ENCODE data around the gene ADCY1. TPM values are rescaled to one million over a fixed set of nuclear protein-coding genes. Genes with fewer than 3 reads are reported as not detected.

Gene ADCY1
- total RNA-seq, 1 donor from 2014 or later: 5.5 TPM

DNA sequence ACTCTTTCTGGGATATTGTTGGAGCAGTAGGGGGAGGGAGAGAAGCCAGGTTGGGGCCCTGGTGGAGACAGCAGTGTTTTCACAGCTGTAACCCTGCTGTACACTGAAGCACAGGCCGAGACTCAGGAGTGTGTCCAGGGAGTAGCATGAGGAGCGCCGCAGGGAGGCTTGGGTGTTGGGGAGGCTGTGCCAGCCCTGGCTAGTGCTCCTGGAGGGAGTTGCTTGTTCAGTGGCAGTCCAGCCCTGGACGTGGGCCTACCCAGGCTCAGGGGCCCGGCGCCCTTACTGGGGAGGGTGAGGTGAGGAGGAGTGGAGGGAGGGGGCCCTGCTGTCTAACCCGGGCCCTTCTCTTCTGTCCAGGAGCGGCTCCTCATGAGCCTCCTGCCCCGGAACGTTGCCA, 35.9 kb downstream of the ADCY1 start:
- intact Hi-C loops (cut with DNase I): no loop called here
- ATAC-seq (peak; percentile 81), DNase-seq (ENCODE audit: low spot score) (no peak)

DNA sequence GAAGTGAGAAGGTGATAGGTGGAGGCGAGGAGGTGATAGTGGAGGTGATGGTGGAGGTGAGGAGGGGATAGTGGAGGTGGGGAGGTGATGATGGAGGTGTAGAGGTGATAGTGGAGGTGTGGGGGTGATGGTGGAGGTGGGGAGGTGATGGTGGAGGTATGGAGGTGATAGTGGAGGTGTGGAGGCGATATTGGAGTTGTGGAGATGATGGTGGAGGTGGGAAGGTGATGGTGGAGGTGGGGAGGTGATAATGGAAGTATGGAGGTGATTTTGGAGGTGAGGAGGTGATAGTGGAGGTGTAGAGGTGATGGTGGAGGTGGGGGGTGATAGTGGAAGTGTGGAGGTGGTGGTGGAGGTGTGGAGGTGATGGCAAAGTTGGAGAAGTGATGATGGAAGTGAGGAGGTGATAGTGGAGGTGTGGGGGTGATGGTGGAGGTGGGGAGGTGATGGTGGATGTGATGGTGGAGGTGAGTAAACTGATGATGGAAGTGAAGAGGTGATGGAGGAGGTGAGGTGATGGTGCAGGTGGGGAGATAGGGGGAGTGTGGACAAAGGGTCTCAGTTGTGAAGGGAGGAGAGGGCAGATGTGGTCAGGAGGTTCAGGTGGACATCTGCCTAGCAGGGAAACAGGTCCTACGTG, 36.6 kb downstream of the ADCY1 start:
- ATAC-seq: no peak
- DNase-seq (ENCODE audit: low spot score): no peak
- intact Hi-C loops (cut with DNase I): no loop called here

DNA sequence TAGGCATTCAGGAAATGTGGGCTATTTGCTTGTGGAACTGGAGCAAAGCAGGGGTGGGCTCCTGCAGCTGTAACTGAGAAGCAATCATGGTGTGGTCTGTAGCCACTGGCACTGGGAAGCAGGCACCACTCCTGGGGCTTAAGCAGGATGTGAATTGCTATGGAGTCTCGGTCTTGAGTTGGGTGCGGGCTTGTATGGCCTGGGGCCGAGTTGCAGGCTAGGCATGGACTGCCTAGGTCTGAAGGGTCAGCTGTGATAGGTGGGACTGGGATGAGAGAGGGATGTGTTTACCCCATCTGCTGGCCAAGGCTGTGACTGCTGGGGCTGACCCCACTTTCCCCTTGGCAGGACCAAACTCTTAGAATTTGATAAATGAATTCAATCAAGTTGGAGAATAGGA, 43.0 kb downstream of the ADCY1 start:
- intact Hi-C loops (cut with DNase I): no loop called here
- no peak for ATAC-seq
- DNase-seq (ENCODE audit: low spot score): no peak

DNA sequence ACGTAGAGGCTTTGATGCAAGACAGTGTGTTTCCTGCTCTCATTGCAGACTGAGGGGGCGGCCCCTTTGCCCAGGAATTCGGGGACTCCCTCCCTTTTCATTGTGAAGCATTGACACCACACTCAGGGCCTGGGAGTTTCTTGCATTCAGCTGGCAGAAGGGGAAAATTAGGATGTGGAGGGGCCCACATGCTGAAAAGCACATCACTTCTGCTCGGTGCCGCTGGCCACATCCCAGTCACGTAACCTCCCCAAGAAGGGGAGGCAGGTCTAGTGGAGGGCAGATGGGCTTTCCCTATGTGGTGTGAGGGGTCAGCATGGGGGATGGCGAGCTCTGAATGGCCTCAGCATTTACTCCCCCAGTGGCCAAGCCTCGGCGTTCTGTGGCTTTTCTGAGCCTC, 47.9 kb downstream of the ADCY1 start:
- no peak for ATAC-seq
- DNase-seq (ENCODE audit: low spot score): no peak
- intact Hi-C loops (cut with DNase I): no loop called here

DNA sequence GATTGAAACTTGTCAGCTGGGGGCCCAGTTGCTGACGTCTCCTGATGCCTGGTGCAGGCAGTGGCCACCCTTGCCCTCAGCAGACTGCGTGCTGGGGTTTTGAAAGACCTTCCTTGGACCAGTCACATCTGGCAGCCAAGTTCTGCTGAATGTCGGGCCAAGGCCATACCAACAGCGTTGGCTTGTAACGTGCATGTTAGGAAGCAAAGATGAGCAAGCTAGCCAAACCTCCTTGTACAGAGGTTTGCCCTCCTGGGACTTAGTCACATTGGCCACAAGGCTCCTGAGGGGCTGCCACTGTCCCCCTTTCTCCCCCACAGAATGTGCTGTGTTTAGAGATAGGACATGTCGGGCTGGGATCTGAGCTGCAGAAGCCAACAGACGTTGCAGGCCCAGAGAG, 49.0 kb downstream of the ADCY1 start:
- intact Hi-C loops (cut with DNase I): no loop called here
- ATAC-seq (no peak), DNase-seq (ENCODE audit: low spot score) (no peak)

DNA sequence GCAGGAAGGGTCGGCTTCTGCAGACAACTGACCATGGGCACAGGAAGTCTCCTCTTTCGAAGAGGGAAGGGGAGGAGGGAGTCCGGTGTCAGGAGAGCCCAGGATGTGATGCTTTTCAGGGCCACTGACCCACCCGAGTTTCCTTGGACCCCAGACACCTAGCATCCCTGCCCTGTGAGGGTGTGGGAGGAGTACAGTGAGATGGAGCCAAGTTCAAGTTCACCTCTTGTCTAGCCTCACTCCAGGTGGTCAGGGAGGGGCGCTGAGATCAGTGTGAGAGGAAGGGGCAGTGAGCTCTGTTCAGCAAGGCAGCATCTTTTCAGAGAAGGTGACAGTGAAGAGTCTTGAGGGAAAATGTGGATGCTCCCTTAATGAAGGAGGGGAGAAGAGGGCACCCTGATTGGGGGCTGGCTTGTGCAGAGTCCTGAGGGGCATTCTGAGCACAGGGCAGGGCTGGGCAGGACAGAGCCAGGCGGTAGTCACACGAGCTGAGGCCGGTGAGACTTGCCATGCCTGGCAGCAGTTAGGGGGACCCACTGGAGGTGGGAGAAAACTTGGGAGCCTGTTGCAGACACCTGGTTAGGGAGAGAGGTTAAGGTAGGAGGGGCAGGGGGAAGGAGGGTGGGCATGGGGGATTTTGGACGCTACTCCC, 49.7 kb downstream of the ADCY1 start:
- ATAC-seq (no peak), DNase-seq (ENCODE audit: low spot score) (no peak)
- intact Hi-C loops (cut with DNase I): no loop called here

DNA sequence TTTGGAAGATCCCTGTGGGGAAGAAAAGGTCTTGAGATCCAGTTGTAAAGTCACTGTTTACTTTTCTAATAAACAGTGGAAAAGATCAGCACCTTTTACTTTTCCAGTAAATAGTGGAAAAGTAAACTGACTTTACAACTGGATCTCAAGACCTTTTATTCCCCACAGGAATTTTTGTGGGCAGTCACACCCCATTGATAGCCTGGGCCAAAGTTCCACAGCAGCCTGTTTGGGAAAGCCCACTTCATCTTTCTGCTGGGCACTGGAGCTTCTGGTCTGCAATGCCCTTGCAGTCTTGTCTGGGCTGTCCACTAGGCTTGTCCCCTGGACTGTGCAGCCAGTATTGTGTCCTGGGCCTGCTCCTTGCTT, 50.2 kb downstream of the ADCY1 start:
- ATAC-seq: no peak
- DNase-seq (ENCODE audit: low spot score): no peak
- intact Hi-C loops (cut with DNase I): no loop called here

DNA sequence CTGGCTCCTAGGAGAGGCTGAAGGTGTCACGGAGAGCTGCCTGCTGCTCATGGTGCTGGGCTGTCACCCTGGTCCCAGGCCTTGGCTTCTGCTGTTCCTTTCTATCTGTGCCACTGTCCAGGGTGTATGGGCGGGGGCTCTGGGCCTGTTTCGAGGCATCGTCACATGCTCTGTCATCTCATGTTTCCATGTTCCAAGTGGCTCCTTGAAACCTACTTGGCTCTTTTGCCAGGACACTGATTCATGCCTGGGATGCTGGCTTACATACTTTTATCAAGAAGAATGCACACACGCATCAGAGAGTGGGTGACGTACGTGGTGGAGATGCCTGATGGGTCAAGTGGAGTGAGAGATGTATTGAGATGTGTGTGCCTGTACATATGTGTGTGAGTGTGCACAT, 50.9 kb downstream of the ADCY1 start:
- ATAC-seq (no peak), DNase-seq (ENCODE audit: low spot score) (no peak)
- intact Hi-C loops (cut with DNase I): no loop called here

DNA sequence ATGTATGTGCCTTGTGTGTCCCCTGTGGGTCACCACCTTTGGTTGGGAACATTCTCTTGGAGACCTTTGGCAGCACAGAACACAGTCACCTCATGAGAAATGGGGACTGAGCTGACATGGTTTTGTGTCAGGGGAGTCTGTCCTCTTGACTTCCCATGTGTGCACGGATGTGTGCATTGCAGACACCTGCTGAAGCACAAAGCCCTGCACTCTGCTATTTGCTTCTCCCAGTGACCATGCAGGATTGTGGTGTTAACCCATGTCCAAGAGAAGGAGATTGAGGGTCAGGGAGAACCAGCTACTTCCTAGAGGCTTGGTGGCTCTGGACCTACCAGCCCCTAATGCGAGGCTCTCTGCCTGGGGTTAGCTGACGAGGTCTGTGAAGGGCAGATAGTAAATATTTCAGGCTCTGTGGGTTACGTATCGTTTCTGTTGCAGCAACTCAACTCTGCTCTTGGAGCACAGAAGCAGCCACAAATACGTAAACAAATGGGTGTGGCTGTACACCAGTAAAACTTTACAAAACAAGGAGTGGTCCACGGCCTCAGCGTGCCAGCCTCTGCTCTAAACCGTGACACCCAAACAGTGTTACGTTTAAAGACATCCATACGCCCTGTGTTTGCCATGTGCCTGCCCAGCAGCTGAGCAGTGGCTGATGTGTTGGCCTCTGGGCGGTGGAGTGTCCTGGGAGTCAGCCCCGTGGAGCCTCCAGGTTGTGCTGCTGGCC, 51.7 kb downstream of the ADCY1 start:
- peak; percentile 38 for ATAC-seq
- no peak for DNase-seq (ENCODE audit: low spot score)
- intact Hi-C loops (cut with DNase I): no loop called here

DNA sequence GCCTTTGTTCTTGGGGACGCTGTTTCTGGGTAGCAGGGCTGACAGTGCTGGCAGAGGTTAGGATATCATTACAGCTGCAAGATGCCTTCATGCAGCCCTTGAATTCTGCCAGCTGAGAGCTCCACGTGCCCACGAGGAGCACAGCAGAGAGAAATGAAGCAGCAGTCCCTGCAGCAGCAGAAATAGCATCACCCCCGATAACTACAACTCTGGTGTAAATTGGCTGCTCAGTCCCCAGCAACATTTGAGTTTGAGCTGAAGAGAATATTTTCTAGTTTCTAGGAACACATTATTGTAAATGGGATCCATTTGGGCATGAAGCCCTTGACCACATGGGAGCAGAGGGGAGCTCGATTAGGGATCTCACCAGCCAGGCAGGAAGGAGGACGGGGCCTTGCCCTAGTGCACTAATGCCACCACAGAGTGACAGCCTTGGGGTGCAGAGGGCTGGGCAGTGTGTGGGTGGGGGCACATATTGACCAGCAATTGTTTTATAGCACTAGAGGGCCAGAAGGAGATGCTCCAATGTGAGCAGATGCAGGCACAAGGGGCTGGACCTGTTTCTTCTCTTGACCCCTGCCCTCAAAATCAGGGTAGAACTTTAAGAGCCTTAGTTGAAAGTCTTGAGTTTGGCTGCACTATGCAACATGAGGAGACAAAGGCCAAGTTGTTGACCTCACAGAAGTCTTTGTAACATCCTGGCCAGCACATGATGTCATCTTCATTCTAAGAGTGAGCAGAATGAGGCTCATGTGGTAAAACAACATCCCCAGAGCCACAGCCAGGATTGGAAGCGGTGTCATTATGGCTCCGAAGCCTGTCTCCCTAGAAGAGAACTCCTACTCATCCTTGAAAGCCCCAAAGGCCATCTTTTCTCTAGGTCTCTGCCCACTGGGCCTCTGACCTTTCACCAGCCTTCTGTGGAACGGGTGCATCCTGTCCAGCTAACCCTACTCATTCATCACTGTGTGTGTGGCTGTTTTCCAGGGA, 52.6 kb downstream of the ADCY1 start:
- peak; percentile 41 for ATAC-seq
- no peak for DNase-seq (ENCODE audit: low spot score)
- intact Hi-C loops (cut with DNase I): no loop called here

DNA sequence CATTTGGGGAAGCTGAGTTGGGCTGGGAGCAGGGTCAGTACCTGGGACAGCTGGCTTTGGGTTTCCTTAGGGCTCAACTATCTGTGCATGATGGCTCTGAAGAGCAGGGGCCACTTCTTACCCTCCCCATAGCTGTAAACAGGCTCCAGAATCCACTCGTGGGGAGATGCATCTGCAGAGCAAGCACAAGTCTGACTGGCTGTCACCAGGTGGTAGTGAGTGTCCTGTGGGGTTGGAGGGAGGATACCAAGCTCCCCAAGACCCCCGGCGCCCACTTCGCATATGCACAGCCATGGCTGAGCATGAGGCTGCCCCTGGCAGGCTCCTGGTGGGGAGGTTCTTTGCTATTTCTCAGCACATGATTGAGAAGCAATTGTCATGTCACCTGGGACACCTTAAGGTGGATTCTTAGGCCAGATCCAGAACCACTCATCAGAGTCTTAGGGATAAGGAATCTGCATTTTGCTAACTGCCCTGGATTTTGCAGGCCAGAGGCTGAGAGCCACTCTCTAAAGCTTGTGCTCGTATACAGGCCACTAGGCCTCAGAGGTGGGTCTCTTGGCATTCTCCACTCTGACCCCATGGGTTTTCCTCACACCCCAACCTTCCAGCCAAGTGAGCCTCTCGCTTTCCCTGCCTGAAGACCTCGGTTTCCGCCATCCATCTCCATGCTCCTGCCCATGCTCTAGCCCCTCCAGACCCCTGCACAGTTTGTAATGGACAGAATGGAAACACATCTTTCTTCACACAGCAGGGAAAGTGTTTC, 53.7 kb downstream of the ADCY1 start:
- no peak for ATAC-seq
- no peak for DNase-seq (ENCODE audit: low spot score)
- intact Hi-C loops (cut with DNase I): no loop called here

DNA sequence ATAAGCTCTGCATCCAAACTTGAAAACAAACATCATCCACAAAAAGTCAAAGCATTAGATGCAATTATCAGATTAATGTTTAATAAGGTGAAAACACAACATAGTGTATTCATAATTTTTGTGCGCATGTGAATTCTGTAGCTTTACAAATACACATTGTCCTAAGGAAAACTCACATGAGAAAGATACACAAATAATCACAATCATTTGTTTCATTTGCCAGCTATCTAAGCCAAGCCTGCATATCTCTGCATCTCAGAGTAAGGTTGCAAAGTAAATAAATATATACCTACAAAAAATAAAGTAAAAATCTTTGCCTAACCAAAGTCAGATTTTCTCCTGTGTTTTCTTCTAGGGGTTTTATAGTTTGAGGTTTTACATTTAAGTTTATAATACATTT, 57.4 kb downstream of the ADCY1 start:
- DNase-seq (ENCODE audit: low spot score): no peak
- no peak for ATAC-seq
- intact Hi-C loops (cut with DNase I): no loop called here

DNA sequence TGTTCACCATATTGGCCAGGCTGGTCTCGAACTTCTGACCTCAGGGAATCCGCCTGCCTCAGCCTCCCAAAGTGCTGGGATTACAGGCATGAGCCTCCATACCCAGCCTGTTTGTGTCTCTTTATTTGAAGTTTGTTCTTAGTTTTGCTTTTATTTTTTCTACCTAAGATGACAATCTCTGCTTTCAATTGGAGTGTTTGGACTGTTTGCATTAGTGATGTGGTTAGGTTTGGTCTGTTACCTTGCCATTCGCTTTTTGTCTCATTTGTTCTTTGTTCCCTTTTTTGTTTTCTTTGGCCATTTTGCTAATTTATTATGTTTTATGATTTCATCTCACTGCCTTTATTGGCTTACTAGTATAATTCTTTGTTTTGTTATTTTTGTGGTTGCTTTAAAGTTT, 62.6 kb downstream of the ADCY1 start:
- DNase-seq (ENCODE audit: low spot score) (no peak), ATAC-seq (no peak)
- intact Hi-C loops (cut with DNase I): no loop called here

DNA sequence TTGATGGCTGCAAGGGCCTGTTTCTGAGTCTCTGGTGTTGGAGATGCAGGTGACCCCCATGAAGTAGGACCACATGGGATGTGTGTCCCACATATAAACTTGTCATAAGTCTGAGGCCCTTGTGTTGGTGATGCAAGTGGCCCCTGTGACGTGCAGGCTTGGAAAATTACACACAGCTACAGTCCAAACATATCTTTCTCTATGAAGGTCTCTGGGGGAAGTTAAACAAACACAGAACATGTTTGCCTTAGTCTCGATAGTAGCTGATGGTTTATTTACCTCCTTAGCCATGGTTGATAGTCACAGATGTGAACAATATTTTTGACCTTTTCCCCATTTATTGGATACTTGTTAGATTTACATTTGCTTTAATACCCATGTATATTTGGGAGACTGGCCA, 64.7 kb downstream of the ADCY1 start:
- ATAC-seq (no peak), DNase-seq (ENCODE audit: low spot score) (no peak)
- intact Hi-C loops (cut with DNase I): no loop called here

DNA sequence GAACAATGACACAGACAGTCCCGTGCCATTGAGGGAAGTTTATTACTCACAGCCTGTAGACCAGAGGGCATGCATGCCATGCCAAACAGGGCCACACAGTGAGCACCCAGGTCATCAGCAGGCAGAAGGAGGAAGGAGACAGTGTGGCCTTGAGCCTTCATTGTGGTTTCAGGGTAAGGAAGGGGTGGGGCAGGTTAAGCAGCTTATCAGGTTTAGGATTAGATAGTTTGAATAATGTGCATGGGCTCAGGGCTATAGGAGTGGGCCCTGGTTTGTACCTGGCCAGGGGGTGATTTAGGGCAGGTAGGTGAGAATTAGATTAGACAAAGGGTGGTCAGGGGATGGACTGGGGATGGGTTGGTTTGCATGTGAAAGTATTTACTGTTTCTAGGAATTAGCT, 67.9 kb downstream of the ADCY1 start:
- ATAC-seq: no peak
- intact Hi-C loops (cut with DNase I): no loop called here
- DNase-seq (ENCODE audit: low spot score): no peak

DNA sequence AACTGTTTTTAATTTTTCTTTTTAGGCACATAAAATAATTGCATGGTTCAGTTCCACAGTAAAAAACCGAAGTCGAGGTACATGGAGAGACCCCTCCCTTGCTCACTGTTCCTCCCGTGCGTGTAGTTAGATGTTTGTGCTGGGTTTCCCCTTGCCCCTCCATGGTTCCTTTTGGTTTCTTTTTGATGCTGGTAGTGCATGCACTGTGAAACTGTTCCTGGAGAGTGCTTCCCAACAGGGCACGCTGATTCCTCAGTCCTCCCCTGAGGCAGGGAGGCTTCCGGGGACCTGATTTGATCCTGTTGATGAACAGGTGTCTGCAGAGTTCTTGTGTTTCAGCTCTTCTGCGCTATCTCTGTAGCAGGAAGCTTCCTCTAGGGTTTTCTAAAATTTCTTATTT, 69.5 kb downstream of the ADCY1 start:
- DNase-seq (ENCODE audit: low spot score): no peak
- no peak for ATAC-seq
- intact Hi-C loops (cut with DNase I): no loop called here

DNA sequence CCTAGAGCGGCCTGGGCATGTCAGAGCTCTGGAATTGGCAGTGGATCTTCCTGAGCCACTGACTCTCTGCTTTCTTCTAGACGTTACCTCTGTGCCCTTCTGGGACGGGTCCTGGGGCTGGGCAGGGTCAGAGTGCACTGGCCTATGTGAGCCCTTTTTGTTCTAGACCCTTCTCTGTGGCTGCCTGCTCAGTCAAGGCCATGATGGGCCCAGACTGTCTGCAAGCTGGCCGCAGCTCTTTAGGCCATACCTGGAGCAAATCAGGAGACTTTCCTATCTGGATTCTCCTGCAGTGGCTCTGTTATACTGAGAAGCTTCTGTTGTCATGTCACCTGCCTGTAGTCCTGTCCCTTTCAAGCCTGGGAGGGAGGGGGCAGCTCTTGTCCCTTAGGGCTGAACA, 70.1 kb downstream of the ADCY1 start:
- intact Hi-C loops (cut with DNase I): no loop called here
- ATAC-seq: no peak
- no peak for DNase-seq (ENCODE audit: low spot score)

DNA sequence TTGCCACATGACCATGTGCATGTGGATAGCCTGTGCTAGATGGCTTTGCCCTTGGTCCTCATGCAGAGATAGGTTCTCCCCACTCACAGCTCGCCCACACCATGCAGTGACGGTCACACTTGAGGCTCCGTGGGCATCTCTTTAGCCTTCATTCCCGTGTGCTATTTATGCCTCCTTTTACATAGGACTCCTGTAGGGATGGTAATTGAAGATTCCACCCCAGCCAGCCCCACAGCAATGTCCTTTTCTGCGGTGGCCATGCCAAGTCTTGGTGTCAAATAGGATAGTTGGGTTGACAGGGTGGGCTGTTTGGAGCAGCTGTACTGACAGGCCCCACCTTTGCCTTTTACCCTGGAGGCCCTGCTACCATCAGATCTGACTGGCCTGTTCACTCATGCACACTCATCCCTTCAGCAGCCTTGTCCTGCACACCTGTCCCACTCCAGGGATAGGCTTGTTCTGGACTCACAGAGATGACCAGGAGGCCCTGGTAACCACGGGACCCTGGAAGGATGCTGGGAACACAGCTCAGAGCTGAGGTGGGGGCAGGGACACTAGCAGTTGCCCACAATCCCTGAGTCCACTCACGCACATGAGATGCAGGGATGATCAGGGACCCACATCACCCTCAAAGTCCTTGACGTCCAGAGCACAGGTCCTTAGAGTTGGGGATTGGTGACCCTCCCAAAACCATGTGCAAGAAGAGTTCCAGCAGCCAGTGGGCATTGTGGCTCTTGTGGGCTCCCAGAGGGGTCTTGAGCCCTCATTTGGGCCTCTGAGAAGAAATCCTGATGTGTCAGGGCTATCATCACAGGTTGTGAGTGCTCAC, 71.2 kb downstream of the ADCY1 start:
- intact Hi-C loops (cut with DNase I): no loop called here
- DNase-seq (ENCODE audit: low spot score): no peak
- ATAC-seq: no peak
